ENCODE results near the gene ABHD12B.
"Not testable (repeated sequence)": the region's sequence is repeated elsewhere in the genome, so short reads cannot be mapped to it uniquely, and the experiment has no call there.

ABHD12B gene

GRCh38 chr14:50892255-50892654, 20.4 kb downstream of the ABHD12B start:
- no peak for TF ChIP-seq MYC (IDR thresholded peaks at IDR 0.05; ENCODE audit: low read depth, low read length)
- no peak for TF ChIP-seq CTCF (IDR thresholded peaks at IDR 0.05; ENCODE audit: low read depth, low read length)
- TF ChIP-seq MAX (IDR thresholded peaks at IDR 0.05; ENCODE audit: low read depth, low read length): no peak
- no peak for TF ChIP-seq POLR2A (IDR thresholded peaks at IDR 0.05; ENCODE audit: extremely low read depth, insufficient read length)
- H3K4me3 ChIP-seq (ENCODE audit: low read depth, low read length): no peak overlapping the region
- DNase-seq (ENCODE audit: low read depth): peak; percentile 47

- not testable (repeated sequence) for H3K4me3 ChIP-seq (ENCODE audit: low read depth, low read length); DNase-seq (ENCODE audit: low read depth)
These were observed 24.6 kb downstream of the ABHD12B start for GRCh38 chr14:50896421-50896820.

GRCh38 chr14:50897005-50897404, 25.2 kb downstream of the ABHD12B start:
- not testable (repeated sequence) for DNase-seq (ENCODE audit: low read depth); H3K4me3 ChIP-seq (ENCODE audit: low read depth, low read length)

- H3K4me3 ChIP-seq (ENCODE audit: low read depth, low read length): no peak overlapping the region
- DNase-seq (ENCODE audit: low read depth): no peak
- TF ChIP-seq MYC (IDR thresholded peaks at IDR 0.05; ENCODE audit: low read depth, low read length): no peak
- TF ChIP-seq MAX (IDR thresholded peaks at IDR 0.05; ENCODE audit: low read depth, low read length): no peak
- no peak for TF ChIP-seq CTCF (IDR thresholded peaks at IDR 0.05; ENCODE audit: low read depth, low read length)
- TF ChIP-seq POLR2A (IDR thresholded peaks at IDR 0.05; ENCODE audit: extremely low read depth, insufficient read length): no peak
These were observed 25.9 kb downstream of the ABHD12B start for GRCh38 chr14:50897658-50898175.

GRCh38 chr14:50901361-50901760, 29.5 kb downstream of the ABHD12B start:
- H3K4me3 ChIP-seq (ENCODE audit: low read depth, low read length): no peak overlapping the region
- no peak for TF ChIP-seq POLR2A (IDR thresholded peaks at IDR 0.05; ENCODE audit: extremely low read depth, insufficient read length)
- TF ChIP-seq MYC (IDR thresholded peaks at IDR 0.05; ENCODE audit: low read depth, low read length): no peak
- no peak for TF ChIP-seq CTCF (IDR thresholded peaks at IDR 0.05; ENCODE audit: low read depth, low read length)
- no peak for TF ChIP-seq MAX (IDR thresholded peaks at IDR 0.05; ENCODE audit: low read depth, low read length)
- DNase-seq (ENCODE audit: low read depth): no peak

- no peak for DNase-seq (ENCODE audit: low read depth)
- TF ChIP-seq MYC (IDR thresholded peaks at IDR 0.05; ENCODE audit: low read depth, low read length) (no peak), POLR2A (IDR thresholded peaks at IDR 0.05; ENCODE audit: extremely low read depth, insufficient read length) (no peak), CTCF (IDR thresholded peaks at IDR 0.05; ENCODE audit: low read depth, low read length) (no peak), MAX (IDR thresholded peaks at IDR 0.05; ENCODE audit: low read depth, low read length) (no peak)
- H3K4me3 ChIP-seq (ENCODE audit: low read depth, low read length): no peak overlapping the region
These were observed 32.9 kb downstream of the ABHD12B start for GRCh38 chr14:50904719-50905118.

- TF ChIP-seq CTCF (IDR thresholded peaks at IDR 0.05; ENCODE audit: low read depth, low read length): no peak
- no peak for TF ChIP-seq MYC (IDR thresholded peaks at IDR 0.05; ENCODE audit: low read depth, low read length)
- no peak for TF ChIP-seq POLR2A (IDR thresholded peaks at IDR 0.05; ENCODE audit: extremely low read depth, insufficient read length)
- no peak for TF ChIP-seq MAX (IDR thresholded peaks at IDR 0.05; ENCODE audit: low read depth, low read length)
- no peak for DNase-seq (ENCODE audit: low read depth)
- H3K4me3 ChIP-seq (ENCODE audit: low read depth, low read length): no peak overlapping the region
These were observed 34.6 kb downstream of the ABHD12B start for GRCh38 chr14:50906326-50907065.
